Activated CD4-positive, alpha-beta T cell treated with anti-CD3 and anti-CD28 coated beads, Interleukin-2, amount 50 U/mL, for 24 hours (primary cell): ENCODE data around the gene RAB31.

Source experiments
- DNase-seq, 2 donors: peaks; one replicate each; pipeline ENCODE4 v3.0.0-alpha.2; 2020; ENCODE audit warnings: low read depth in 1 of 2, low spot score in 1 of 2

RAB31 gene

DNA sequence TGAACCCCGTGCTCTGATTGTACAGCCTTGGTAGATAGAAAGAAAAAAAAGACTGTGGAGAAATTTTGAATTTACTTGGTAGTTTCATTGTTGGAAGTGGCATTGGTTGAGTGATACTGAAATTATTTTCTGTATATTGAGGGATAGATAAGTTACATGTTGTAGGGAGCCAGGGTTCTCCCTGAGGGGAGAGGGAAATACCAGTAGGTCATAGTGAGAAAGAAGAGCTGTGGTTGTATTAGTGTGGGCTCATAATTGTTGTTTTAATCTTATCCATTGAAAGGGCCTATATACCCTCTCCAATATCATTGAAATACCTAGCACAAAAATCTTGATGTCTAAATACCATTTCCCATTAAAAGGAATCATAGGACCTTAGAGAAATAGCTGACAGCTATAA is 16.9 kb upstream of the RAB31 start:
- no peak for DNase-seq

DNA sequence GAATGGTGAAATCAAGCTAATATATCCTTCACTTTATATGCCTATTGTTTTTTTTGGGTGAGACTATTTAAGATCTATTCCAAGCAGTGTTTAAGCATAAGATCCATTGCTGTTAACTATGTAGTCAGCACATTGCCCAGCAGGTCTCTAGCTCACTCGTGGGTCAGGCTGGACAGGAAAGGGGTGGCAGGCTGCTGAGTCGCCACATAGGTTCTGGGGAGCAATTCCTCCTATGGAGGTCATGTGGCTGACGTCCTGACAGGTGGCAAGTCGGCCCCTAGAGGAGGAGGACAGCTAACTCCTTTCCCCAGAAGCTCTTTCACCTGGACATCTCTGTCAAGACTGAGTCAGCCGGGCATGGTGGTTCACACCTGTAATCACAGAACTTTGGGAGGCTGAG is 13.9 kb upstream of the RAB31 start:
- DNase-seq = no peak

DNA sequence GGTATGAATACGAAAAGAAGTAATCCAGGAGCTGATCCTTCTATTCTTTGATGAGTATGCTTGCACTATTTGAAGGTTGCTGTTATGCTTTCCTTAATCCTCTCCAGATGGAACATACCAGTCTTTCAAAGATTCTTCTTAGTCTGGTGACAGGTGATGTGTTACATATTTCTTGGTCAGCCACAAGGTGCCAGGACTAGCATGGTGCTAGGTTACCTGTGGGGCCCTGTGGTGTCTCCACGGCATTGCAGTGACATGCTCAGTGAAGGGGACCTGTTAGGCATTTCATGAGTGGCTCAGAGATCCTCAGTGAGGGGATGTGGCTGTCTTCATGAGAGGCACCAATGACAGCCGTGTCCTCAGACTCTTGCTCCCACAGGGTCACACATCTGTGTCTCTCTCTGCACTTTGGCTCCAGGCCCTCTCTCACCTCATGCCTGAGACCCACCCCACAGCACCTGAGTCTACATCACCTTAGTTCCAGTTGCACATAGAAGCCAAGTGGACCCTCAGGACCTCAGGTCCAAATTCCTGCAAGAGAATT is 13.1 kb upstream of the RAB31 start:
- no peak for DNase-seq

DNA sequence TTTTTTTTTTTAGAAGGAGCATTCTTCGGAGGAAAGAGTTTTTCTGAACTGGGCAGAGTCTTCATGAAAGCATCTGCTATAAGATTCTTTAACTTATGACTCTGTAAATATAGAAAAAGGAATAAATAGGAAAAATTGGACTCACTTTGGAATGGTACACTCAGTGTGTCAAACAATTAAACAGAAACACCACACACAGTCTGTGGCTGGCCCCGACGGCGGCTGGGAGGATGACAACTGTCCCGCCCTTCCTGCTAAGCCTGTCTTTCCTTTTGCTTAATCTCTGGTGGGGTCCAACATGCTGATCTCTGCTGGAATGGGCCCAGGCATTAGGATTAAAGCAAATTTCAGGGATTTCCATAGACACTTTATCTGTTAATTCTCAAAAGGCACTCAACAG is 12.5 kb upstream of the RAB31 start:
- DNase-seq = no peak

DNA sequence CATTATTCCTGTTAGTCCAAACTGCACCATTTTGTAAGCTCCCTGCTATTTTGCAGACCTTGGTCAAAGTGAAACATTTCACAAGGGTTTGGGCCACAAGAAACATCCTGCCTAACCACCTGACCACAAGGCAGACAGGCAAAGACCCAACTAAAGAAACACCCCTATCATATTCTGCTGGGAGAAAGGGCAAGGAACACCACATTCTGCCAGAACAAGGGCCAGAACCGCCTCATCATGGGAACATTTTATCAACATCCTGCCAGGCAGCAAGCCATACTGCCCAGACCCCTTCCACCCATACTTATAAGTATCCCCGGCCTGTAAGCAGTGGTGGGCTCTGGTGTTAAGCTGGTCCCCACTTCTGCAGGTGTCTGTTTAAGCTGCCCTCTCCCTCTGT is 12.0 kb upstream of the RAB31 start:
- no peak for DNase-seq

DNA sequence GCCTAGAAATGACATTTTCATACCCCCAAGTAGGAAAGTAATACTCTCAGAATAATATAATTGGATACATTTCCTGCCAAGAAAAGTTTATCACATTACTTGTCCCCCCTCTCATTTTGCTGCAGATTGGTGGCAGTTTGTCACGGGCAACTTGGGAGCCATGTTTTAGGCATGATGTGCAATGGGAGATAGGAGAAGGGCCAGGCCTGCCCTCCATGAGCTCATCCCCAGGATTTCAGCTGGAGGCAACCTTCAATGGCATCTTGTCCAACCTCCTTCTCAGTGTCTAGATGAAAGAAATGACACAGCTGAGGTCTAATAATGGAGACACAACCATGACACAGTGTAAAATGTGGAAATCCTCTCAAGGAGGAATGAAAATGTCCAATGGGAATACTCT is 11.4 kb upstream of the RAB31 start:
- DNase-seq = no peak

DNA sequence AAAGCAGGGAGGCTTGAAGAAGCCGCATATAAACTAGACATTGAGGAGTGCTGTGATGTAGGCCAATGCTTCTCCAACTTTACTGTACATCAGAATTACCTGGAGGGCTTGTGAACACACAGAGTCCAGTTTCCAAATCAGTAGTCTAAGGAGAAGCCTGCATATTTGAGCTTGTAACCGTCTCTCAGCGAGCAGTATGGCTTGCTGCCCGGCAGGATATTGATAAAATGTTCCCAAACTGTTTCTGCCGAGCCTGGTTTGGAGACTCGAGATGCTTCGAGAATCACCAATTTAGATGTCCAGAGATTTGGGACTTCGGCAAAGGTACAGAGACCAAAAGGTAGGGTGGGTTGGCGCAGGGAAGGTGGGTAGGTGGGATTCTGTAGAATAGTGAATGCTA is 11.0 kb upstream of the RAB31 start:
- no peak for DNase-seq

DNA sequence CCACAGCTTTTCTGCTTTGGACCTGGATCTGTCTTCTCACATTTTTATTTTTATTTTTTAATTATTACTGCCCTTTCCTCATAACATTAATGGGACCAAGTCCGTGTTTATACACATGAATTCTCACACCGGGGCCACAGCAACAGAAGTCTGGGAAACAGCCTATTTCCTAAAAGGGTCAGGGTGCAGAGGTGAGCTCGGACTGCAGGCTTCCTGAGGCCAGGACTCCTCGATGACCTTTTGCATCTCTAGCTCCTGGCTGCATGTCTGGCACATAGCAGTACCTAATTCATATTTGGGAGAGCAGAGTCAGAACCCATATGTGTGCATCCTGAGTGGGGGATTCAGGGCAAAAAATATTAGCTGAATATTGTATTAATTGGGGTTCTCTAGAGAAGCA is 9.6 kb upstream of the RAB31 start:
- DNase-seq = no peak

DNA sequence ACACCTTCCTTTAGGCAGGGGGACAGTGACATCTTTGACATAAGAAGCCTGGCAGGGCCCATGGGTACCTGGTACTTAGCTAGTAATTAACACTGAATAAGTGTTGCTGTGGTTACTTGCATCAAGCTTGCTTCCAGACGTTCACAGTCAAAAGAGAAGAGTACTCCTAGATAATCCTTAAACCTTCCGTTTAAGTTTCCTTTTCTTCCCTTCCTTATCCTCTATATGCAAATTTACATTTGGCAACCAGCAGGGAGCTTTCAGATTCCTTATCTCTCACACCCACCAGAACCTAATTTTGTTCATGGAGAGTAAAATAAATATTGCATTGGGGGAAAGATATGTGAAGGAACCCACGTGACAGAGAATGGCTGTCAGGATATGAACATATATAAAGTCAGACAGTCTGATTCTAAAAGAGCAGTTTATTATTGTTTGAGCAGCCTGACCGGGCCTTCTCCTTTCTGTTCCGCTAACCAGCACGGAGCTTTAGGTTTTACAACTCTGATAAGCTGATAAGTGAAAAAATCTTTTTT is 7.8 kb upstream of the RAB31 start:
- DNase-seq = no peak

DNA sequence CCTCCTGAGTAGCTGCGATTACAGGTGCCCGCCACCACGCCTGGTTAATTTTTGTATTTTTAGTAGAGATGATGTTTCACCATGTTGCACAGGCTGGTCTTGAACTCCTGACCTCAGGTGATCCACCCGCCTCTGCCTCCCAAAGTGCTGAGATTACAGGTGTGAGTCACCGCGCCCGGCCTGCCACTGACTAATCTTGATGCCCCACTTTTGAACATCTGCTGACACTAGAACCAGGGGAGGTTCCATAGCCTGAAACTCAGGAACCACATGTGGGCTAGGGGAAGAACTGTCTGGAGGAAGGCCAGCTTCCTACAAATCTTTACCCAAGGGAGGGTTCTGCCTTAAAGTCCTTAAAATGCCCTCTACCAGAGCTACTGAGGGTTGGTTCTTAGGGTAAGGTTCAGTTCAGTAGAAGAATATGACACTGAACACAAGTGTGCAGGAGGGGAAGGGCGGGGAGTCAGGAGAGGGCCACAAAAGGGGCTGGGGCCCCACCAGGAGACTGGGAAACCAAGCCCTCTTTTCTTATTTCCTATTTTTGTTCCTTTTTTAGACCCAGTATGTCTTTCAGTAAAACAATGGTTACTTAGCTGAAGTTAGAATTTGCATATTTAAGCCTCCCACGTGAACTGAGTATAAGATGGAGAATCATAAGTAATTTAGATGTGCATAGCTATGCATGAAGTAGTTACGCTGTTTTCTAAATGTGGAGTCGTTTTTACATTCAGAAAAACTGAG is 6.3 kb upstream of the RAB31 start:
- no peak for DNase-seq

DNA sequence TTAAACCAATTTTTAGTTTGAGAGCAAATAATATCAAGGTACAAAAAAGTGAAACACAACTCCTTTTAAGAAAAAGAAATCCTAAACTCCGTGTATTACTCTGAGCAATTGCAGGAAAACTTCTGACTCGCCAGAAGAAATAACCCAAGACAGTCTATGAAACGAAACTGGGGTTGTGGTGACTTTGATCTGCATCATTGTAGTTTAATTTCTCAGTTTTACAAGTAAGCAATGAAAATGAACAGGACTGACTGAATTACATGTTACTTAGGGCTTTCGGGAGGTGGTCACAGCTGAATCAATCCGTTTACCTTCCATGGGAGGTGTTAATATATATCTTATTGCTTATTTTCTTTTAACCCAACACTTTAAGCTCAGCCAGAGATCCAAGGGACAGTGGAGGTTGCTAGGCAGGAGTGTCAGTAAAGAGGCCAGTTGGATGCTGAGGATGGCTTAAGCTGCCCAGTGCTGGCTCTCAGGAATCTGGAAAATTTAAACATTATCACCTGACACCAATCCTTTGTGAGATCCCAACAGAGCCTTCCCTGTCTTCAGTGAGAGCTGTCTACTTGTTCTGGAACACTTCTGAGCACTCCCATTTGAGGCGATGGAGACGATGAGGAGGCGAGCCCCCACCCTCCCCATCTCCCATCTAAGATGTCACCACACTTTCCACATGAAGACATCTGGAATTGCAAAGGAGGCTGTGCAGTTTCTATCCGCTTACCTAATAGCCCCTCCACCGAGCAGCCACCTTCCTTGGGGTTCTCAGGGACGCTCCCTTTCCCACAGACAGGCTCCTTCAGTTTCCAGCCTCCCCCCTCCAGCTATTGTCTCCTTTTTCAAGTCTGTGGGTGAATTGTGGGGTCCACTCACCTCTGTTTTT is 3.6 kb upstream of the RAB31 start:
- no peak for DNase-seq

DNA sequence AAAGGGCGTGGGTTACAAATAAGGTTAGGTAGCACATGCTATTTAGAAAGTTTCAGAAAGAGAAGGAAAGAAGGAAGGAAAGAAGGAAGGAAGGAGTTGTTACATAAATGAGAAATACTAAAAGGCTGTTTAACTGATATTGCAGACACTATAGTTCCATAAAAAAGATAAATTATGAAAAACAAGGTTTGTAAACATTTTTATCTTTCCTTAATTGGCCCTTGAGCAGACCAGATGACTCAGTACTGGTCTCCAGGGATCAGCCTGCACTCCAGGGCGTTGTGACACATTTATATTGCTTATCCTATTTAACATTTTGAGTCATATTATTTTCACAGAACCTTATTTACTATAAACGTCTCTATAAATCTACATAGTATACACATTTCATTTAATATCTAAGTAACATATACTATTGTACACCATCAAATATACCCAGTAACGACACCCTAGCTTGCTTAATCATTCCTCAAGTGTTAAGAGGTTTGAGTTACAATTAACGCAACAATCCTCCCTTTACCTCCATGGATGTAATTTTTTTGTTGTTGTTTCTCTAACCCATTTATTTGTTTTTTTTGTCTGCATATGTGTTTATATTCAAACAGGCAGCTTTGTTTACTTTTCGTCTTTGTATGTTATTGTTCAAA is 2.8 kb upstream of the RAB31 start:
- no peak for DNase-seq

DNA sequence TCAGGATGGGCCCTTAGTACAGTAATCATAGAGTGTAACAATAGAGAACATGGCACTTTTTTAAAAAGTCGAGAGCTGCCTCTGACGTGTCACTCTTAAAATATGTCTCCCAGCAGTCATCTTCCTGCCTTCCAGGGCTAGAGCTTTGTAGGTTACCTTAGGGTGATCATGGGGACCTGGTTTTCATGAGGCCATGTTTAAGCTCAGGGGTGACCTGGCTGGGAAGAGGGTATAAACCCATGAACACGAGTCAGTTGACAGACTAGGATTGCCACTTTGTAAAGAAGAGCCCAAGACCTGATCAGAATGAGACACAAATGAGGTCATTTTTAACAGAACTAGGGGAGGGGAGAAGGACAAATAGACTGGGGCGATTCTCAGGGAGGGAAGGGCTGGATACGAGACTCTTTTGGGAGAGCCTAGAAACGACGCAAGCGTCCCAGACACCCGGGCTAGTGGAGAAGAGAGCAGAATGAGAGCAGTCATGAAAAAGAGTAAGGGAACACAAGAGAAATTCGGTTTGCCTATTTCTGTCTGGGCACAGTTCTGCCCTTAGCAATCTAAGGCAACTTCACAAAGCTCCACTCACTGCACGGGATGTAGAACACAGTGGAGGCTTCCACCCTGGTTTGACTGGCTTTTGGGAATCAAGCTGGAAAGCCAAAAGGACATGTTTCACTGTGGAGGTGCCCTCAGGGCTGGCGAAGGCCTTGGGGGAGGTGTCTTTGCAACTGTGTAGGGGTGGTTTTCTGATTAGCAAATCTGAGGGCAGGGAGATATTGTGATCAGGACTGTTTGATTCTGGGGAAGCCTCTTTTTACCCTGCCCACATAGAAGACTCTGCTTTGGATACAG is 1.8 kb upstream of the RAB31 start:
- no peak for DNase-seq

DNA sequence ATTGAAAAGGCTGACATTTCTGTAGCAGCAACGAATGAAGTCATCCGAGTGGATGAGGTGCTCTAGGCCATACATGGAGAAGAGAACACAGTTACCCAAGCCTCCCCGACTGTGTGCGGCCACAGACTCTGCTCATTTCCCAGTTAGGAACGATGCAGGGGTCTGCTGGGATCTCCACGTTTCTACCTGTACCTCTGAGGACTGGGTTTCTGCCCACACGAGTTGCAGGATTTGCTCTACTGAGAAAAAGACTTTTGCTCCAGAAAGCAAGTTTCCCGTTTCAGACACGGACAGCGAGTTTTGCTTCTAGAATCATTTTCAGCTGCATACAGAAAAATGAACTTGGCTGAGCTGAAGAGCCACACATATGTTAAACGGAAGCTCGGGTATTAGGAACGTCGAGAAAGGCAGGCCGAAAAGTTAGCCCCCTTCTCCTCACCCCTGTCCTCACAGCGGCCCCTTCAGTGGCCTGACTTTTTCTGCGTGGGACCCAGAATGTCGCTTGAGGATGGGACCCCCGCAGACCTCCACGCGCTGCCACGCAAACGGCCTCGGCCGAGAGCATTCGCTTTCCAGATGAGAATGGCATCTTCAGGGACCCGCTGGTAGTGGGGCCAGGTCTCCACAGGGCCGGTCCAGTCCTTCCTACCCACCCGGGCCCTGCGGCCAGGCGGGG is 582 bp upstream of the RAB31 start:
- no peak for DNase-seq

DNA sequence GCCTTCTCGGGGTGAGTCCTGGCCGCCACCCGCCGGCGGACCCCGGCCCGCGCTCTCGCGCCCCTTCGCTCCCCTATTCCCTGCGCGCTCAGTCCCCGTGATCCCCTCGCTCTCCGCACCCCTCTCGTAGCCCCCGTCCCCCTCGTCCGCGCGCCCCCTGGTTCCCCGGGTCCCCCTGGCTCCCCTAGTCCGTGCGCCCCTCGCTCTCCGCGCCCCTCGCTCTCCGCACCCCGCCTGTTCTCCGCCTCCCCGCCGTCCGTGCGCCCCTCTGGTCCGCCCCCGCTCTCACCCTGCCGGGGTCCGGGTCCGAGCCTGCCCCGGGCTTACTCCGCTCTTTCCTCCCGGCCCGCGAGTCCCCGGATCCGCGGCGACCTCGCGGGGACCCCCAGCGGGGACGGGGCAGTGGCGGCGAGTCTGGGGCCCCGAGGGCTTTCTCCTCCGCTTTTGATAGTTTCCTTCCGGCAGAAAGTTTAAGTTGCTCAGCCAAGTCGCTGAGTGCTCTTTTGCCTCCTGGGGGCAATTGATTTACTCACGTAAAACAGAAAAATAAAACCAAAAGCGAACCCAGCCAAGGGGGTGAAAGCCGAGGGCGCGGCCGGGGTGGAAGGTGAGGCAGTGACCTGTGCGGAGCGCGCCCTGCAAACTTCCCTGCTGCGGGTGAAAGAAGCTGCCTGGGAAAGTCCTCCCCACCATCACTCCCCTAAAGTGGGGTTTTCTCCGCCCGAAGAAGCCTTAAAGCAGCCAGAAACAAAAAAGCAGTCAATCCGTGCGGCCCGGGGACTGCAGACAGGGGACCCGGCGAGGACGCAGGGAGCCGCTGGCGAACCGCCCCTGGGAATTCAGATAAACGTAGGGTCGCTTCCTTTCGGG is 568 bp downstream of the RAB31 start:
- no peak for DNase-seq

DNA sequence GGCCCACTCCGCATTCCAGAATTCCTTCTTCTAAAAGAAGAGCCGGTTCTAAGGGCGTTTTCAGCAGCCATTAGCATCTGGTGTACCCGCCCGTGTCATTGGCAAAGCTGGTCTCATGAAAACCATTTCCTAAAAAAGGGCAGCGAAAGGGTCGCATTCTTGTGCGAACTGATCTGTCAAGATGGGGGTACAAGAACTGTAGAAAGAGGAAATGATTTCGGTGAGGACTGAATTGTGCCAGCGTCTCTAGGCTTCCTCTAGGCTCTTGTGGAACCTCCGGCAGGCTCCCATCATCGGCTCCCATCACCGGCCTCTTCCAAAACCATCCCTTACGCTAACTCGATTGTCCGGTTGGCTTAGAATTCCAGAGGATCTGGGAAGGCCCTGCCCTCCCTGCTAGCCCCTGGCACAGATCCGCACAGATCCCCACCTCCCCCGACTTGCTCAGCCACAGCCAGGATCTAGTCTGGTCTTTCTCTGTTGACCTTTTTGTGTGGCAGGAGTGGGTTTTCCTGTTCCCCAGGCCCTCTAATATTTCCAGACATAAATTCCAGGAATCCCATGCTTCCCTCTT is 1.3 kb downstream of the RAB31 start:
- DNase-seq = no peak

DNA sequence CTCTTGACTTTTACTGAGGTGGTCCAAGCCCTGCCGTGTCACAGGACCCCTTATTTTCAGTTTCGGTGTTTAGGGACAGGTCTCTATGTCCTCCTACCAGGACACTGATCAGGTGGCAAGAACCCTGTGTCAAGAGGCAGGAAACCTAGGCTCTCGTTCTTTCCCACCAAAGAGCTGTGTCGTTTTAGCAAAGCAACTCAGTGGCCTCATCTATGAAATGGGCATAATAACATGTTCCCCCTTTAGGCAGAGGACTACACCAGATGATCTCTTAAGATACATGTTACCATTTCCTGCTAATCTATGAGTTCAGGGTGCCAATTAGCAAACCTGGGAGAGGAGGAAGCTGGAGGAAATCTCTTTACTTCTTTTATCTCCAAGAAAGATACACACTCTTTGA is 1.9 kb downstream of the RAB31 start:
- no peak for DNase-seq

DNA sequence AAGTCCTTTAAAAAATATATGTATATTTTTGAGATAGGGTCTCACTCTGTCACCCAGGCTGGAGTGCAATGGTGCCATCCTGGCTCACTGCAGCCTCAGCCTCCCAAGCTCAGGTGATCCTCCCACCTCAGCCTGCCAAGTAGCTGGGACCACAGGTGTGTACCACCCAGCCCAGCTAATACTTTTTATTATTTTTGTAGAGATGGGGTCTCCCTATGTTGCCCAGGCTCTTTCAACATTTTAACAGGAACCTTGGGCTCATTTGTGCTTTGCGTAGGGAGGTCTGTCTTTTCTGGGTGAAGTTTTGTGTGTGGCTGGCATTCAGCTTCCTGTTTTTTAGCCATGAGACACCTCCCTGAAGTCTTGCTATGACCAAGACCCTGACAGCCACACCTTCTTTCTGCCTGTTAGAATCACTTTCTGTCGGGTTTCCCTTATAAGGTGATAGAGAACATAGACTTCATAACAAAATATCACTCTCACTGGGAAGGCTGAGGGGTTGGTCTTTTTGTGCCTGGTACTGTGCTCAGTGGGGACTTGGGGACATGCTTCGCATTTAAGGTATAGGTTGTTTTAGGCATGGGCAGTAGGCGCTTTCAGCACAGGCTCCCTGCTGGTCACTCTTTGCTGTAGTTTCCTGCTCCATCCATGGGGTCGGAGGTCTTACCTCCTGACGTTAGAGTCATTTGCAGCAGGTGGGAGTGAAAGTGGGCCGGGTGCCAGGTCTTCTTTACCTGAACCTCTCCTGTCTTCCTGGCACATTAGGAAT is 3.4 kb downstream of the RAB31 start:
- no peak for DNase-seq
